Neutrophil (primary cell): ENCODE results near the gene RILP.
"Not testable (repeated sequence)": the region's sequence is repeated elsewhere in the genome, so short reads cannot be mapped to it uniquely, and the experiment has no call there.

Source experiments
- H3K27ac ChIP-seq: fragments of 200-600 bp; sonication (generic); 2 replicates; pipeline ENCODE4 v1.5.1; 2016; ENCODE audit warnings: mild to moderate bottlenecking, moderate library complexity
- H3K27me3 ChIP-seq: fragments of 200-600 bp; sonication (generic); 2 replicates; pipeline ENCODE4 v1.6.0; 2016; ENCODE audit warnings: mild to moderate bottlenecking
- H3K36me3 ChIP-seq: fragments of 200-600 bp; sonication (generic); 2 replicates; pipeline ENCODE4 v1.5.1; 2017
- H3K4me1 ChIP-seq, 2 experiments: fragments of 200-600 bp in 1 of 2; sonication (generic) in 1 of 2; 1 replicate in 1 of 2; 2 replicates in 1 of 2; pipeline versions ENCODE4 v1.5.1 to v1.6.1; 2013 to 2016; ENCODE audit warnings: low read depth in 1 of 2, low read length in 1 of 2, mild to moderate bottlenecking in 1 of 2, moderate library complexity in 1 of 2; ENCODE audit not compliant: control insufficient read depth in 1 of 2, insufficient read depth in 1 of 2
- H3K4me3 ChIP-seq, 2 experiments: fragments of 200-600 bp in 1 of 2; sonication (generic) in 1 of 2; 1 replicate in 1 of 2; 2 replicates in 1 of 2; pipeline ENCODE4 v1.5.1; 2013 to 2016; ENCODE audit warnings: low read depth in 1 of 2, low read length in 1 of 2, mild to moderate bottlenecking in 1 of 2, moderate library complexity in 1 of 2
- H3K9me3 ChIP-seq: fragments of 200-600 bp; sonication (generic); 2 replicates; pipeline ENCODE4 v1.5.1; 2016
- TF ChIP-seq, protein P1 (sequence below): fragments of 200-600 bp; sonication (generic); IDR thresholded peaks from 2 replicates; pipeline ENCODE4 v1.5.1; 2016; ENCODE audit warnings: antibody characterized with exemption

RILP gene

DNA sequence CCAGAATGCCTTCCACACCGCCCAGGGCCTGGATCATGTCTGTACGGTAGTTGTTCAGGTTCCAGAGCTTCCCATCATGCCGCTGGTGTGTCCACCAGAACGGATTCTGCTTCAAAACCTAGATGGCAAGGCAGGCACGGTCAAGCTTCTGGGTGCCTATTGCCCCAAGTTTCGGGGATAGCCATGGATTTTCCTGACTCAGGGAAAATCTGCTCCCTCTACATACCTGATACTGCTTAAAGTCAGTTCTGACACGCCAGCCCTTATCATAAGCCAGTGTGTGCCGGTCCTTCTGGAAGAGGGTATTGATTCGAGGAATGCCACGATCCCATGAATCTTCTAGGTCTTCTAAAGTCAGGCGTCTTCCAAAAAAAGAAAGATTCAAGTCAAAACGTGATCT is 11.4 kb upstream of the RILP start:
- H3K27ac ChIP-seq: no peak overlapping the region

DNA sequence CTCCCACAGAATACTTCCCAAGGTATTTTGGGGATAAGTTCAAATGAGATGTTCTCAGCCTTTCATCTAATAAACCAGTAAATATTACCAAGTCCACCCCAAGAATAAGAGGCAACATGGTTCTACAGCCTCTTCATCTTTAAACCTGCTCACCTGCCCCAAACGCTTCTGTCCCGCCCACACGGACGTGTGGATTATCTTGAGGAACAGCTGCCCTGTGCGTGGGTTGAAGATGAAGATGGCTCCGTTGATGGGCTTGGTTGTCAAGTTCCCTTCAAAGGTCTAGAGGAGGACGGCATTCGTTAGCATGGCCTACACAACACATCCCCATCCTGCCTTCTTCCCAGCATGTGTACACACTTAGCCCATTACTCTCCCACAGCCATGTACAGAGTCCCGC is 8.4 kb upstream of the RILP start:
- H3K36me3 ChIP-seq: peaks cover 95% of the 10 kb centered on the region
- H3K27ac ChIP-seq: no peak overlapping the region
- H3K27me3 ChIP-seq: no peaks in the 10 kb centered on the region
- H3K4me3 ChIP-seq: no peak overlapping the region
- no peaks in the 10 kb centered on the region for H3K4me1 ChIP-seq
- H3K9me3 ChIP-seq: peaks cover 7% of the 10 kb centered on the region
- TF ChIP-seq, protein P1, sequence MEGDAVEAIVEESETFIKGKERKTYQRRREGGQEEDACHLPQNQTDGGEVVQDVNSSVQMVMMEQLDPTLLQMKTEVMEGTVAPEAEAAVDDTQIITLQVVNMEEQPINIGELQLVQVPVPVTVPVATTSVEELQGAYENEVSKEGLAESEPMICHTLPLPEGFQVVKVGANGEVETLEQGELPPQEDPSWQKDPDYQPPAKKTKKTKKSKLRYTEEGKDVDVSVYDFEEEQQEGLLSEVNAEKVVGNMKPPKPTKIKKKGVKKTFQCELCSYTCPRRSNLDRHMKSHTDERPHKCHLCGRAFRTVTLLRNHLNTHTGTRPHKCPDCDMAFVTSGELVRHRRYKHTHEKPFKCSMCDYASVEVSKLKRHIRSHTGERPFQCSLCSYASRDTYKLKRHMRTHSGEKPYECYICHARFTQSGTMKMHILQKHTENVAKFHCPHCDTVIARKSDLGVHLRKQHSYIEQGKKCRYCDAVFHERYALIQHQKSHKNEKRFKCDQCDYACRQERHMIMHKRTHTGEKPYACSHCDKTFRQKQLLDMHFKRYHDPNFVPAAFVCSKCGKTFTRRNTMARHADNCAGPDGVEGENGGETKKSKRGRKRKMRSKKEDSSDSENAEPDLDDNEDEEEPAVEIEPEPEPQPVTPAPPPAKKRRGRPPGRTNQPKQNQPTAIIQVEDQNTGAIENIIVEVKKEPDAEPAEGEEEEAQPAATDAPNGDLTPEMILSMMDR: no peak

More for the DNA sequence above, 11.4 kb upstream of the RILP start:
- Histone ChIP-seq H3K36me3 (peaks cover 76% of the 10 kb centered on the region), H3K9me3 (peaks cover 7% of the 10 kb centered on the region), H3K27me3 (no peaks in the 10 kb centered on the region), H3K4me3 (no peak overlapping the region), H3K4me1 (peaks cover 12 to 14% of the 10 kb centered on the region in 2 experiments)
- TF ChIP-seq, protein P1: no peak

DNA sequence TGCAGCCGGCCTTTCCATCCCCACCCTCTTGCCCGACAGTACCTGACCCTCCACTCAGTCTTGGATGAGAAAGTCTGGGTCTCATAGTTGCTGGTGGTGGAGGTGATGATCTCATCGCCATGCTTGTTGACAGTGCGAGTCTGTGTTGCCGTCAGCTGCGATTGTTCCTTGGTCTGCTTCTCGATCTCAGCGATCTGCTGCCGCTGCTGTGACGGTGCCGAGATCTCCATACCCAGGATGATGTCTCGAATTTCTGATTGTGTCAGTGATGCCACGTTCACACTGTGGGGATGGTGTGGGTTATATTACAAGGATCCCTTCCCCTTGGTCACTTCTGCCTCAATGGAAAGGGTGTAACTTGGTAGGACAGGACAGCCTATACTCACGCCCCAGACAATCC is 4.1 kb upstream of the RILP start:
- Histone ChIP-seq H3K27ac (no peak overlapping the region), H3K27me3 (no peaks in the 10 kb centered on the region), H3K4me1 (peaks cover 8 to 14% of the 10 kb centered on the region in 2 experiments), H3K4me3 (no peak overlapping the region), H3K9me3 (no peaks in the 10 kb centered on the region), H3K36me3 (peaks cover 93% of the 10 kb centered on the region)
- TF ChIP-seq, protein P1: no peak

DNA sequence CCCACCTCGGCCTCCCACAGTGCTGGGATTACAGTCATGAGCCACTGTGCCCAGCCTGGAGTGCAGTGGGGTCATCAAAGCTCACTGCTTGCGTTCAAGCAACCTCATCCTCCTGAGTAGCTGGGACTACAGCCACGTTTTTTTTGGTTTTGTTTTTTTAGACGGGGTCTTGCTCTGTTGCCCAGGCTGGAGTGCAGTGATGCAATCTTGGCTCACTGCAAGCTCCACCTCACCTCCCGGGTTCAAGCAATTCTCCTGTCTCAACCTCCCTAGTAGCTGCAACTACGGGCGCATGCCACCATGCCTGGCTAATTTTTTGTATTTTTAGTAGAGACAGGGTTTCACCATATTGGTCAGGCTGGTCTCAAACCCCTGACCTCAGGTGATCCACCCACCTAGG is 3.1 kb upstream of the RILP start:
- H3K4me3 ChIP-seq, H3K27ac ChIP-seq, H3K27me3 ChIP-seq, H3K9me3 ChIP-seq: not testable (repeated sequence)
- peaks cover 83% of the 10 kb centered on the region for H3K36me3 ChIP-seq
- H3K4me1 ChIP-seq: peaks cover 18 to 23% of the 10 kb centered on the region in 2 experiments

DNA sequence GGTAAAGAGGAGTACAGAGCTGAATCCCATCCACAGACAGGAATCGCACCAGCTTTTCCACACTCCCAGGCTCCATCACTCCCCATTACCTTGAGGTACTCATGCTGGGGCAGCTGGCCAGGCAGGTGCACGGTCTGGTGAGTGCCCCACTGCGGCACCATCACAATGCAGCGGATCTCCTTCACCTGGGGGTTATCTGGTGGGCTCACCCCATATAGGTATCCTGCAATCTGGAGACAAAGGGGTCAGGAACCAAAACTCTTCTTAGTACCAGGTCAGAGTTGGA is 1.8 kb upstream of the RILP start:
- no peaks in the 10 kb centered on the region for H3K9me3 ChIP-seq
- peaks cover 70% of the 10 kb centered on the region for H3K36me3 ChIP-seq
- peaks cover 23 to 28% of the 10 kb centered on the region in 2 experiments for H3K4me1 ChIP-seq
- TF ChIP-seq, protein P1: no peak
- H3K27me3 ChIP-seq: peaks cover 8% of the 10 kb centered on the region
- no peak overlapping the region for H3K27ac ChIP-seq
- H3K4me3 ChIP-seq: no peak overlapping the region

DNA sequence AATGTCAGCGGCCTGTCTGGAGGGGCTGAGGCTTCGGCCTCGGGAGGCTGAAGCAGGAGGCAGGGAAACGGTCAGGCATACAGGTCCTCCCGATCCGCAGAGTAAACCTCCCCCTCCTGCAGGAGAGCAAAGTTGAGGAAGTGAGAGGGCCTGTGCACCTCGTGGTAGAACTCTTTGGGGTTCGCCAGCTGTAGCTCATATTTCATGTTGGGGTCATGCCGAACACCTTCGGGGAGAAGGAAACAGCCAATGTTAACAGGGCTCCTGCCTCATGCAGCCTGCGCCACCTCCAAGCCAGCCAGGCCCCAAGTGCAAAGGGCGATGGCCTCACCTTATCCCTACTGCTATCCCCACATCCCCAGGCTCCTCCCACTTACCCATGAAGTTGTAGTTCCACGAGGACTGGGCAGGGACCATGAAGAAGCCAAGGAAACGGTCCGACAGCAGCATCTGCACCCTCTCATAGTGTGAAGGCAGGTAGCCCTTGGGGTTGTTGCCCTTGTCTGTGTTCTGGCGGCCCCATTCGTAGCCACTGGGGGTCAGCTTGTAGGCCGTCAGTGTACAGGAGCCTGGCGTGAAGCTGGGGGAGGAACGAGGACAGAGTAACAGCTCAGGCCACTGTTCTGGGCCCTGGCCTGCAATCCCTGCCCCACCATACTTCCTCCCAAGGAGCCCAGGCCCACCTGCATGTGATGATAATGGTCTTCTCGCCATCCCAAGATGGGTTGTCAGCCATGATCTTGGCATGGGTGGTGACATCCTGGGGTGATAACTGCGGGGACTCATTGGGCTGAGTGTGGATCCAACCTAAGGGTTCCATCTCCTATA is 1.3 kb upstream of the RILP start:
- H3K9me3 ChIP-seq: no peaks in the 10 kb centered on the region
- H3K4me1 ChIP-seq: peaks cover 28 to 34% of the 10 kb centered on the region in 2 experiments
- H3K4me3 ChIP-seq: no peak overlapping the region
- TF ChIP-seq, protein P1: no peak
- no peak overlapping the region for H3K27ac ChIP-seq
- peaks cover 65% of the 10 kb centered on the region for H3K36me3 ChIP-seq
- peaks cover 8% of the 10 kb centered on the region for H3K27me3 ChIP-seq
